Activated CD8-positive, alpha-beta T cell treated with anti-CD3 and anti-CD28 coated beads, Interleukin-2, amount 10 ng/mL, durations not matched to agents 7 days and 5 days (primary cell): ENCODE data around the gene NOTUM. TPM values are rescaled to one million over a fixed set of nuclear protein-coding genes. Genes with fewer than 3 reads are reported as not detected.

Experiments
- ATAC-seq: fragments of 150-1000 bp; cut with Tn5 transposase; one replicate; pipeline ENCODE4 v1.10.0; 2021; ENCODE audit warnings: moderate library complexity
- CTCF ChIA-PET: fragments of 350-600 bp; sonication (Branson Sonifier 250); formaldehyde crosslinking; loops from one replicate; lab custom pipeline; 2021; ENCODE audit warnings: antibody characterized with exemption; lab: Charles Lee
- POLR2A ChIA-PET: fragments of 350-600 bp; sonication (Branson Sonifier 250); formaldehyde crosslinking; loops from one replicate; lab custom pipeline; 2021; ENCODE audit warnings: antibody characterized with exemption; lab: Charles Lee
- DNase-seq: peaks from one replicate; pipeline ENCODE4 v3.0.0-alpha.2; 2020
- H3K27ac Mint-ChIP-seq: one replicate; pipeline ENCODE4 v1.8.0; 2021; ENCODE audit warnings: mild to moderate bottlenecking, mixed read lengths
- H3K27me3 Mint-ChIP-seq: one replicate; pipeline ENCODE4 v1.8.0; 2021; ENCODE audit warnings: low read depth, mixed read lengths
- H3K36me3 Mint-ChIP-seq: one replicate; pipeline ENCODE4 v1.8.0; 2021; ENCODE audit warnings: low read depth, mixed read lengths
- H3K4me1 Mint-ChIP-seq: one replicate; pipeline ENCODE4 v1.8.0; 2021; ENCODE audit warnings: low read depth, mixed read lengths
- H3K4me3 Mint-ChIP-seq: one replicate; pipeline ENCODE4 v1.8.0; 2021; ENCODE audit warnings: mild to moderate bottlenecking, mixed read lengths
- H3K9me3 Mint-ChIP-seq: one replicate; pipeline ENCODE4 v1.8.0; 2022; ENCODE audit warnings: mixed read lengths; ENCODE audit not compliant: insufficient read depth
- total RNA-seq, 2 experiments: library from RNA; stranded (reverse); gene quantifications; one replicate each; pipeline ENCODE4 v1.2.3, GENCODE V29; 2021

NOTUM gene
- total RNA-seq, 2 experiments from 2014 or later = 0.29 to 0.42 TPM

GRCh38 chr17:81906476-81907218 lies 54.3 kb downstream of the NOTUM start:
- ChIA-PET POLR2A (no interaction called here), CTCF (no interaction called here)
- Mint-ChIP-seq H3K4me3 (no peak overlapping the region), H3K27me3 (no peaks in the 10 kb centered on the region), H3K9me3 (no peaks in the 10 kb centered on the region), H3K36me3 (peaks cover 10% of the 10 kb centered on the region), H3K4me1 (peaks cover 8% of the 10 kb centered on the region), H3K27ac (no peak overlapping the region)
- no peak for ATAC-seq
- no peak for DNase-seq

- DNase-seq (no peak), ATAC-seq (no peak)
- peaks cover 5% of the 10 kb centered on the region for H3K27me3 Mint-ChIP-seq
- CTCF ChIA-PET = no interaction called here
- H3K27ac Mint-ChIP-seq = no peak overlapping the region
- POLR2A ChIA-PET = no interaction called here
- H3K9me3 Mint-ChIP-seq = no peaks in the 10 kb centered on the region
- peaks cover 12% of the 10 kb centered on the region for H3K36me3 Mint-ChIP-seq
- no peak overlapping the region for H3K4me3 Mint-ChIP-seq
- H3K4me1 Mint-ChIP-seq = peaks cover 5% of the 10 kb centered on the region
Observed at GRCh38 chr17:81905993-81906392, 55.0 kb downstream of the NOTUM start.

DNA sequence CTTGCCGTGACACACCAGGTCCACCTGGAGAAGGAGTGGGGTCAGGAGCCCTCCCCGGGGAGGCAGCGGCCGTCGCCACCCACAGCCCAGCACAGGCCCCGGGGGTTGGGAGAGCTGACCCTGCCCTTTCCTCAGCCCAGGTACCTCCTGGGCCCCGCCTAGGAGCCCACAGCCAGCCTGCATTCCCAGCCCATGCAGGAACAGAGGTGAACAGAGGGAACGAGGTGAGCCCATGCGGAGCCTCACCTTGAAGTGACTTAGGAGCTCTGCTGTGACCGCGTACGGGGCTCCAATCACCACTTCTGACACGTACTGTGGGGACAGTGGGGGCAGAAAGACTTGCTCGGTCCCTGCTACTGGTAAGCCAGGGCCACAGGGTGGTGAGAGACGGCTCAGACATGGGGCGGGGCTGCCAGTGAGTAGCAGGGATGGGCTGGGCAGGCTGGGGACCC lies 55.5 kb downstream of the NOTUM start:
- Mint-ChIP-seq H3K4me3 (no peak overlapping the region), H3K4me1 (peaks cover 5% of the 10 kb centered on the region), H3K27ac (no peak overlapping the region), H3K27me3 (peaks cover 8% of the 10 kb centered on the region), H3K36me3 (peaks cover 15% of the 10 kb centered on the region), H3K9me3 (no peaks in the 10 kb centered on the region)
- DNase-seq = no peak
- ChIA-PET CTCF (no interaction called here), POLR2A (no interaction called here)
- no peak for ATAC-seq

- ChIA-PET CTCF (no interaction called here), POLR2A (no interaction called here)
- no peaks in the 10 kb centered on the region for H3K9me3 Mint-ChIP-seq
- no peak overlapping the region for H3K4me3 Mint-ChIP-seq
- DNase-seq (no peak), ATAC-seq (no peak)
- H3K27me3 Mint-ChIP-seq = peaks cover 8% of the 10 kb centered on the region
- peaks cover 2% of the 10 kb centered on the region for H3K4me1 Mint-ChIP-seq
- no peak overlapping the region for H3K27ac Mint-ChIP-seq
- H3K36me3 Mint-ChIP-seq = peaks cover 21% of the 10 kb centered on the region
Observed at GRCh38 chr17:81904600-81905423, 56.2 kb downstream of the NOTUM start.

DNA sequence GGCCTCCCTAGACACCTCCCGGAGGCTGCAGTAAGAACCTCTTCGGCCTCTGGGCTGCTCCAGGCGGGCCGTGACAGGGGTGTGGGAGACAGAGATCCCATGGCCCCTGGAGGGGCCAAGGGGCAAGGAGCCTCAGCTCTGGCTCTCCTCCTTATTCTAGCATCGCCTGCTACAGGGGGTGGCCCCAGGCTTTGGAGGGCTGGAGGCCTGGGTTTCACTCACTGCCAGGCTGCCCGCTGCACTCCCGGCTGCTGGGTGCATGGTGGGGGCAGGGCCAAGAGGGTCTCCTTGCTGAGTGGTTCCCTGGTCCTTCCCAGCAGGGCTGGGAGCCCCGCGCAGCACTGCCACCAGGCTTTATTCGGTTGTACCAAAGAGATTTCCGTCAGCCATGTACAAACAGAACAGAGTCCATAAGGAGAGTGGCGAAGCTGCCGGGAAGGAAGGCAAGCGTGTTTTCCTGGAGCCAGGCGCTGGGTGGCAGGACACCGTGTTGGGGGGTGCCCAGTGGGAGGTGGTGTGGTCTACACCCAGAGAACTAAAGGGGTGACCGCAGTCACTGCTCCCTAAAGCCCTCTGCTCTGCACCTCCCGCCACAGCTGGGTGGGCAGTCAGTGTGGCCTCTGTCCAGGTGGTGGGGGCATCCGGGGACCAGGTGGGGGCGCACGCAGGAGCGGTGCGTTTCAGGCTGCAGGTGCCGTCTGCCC lies 56.9 kb downstream of the NOTUM start:
- peaks cover 8% of the 10 kb centered on the region for H3K27me3 Mint-ChIP-seq
- H3K4me3 Mint-ChIP-seq = no peak overlapping the region
- no peak overlapping the region for H3K27ac Mint-ChIP-seq
- POLR2A ChIA-PET = no interaction called here
- H3K36me3 Mint-ChIP-seq = peaks cover 19% of the 10 kb centered on the region
- no peak for ATAC-seq
- no peaks in the 10 kb centered on the region for H3K4me1 Mint-ChIP-seq
- CTCF ChIA-PET = no interaction called here
- no peaks in the 10 kb centered on the region for H3K9me3 Mint-ChIP-seq
- DNase-seq = no peak

GRCh38 chr17:81903415-81903831 lies 57.6 kb downstream of the NOTUM start:
- no peak overlapping the region for H3K27ac Mint-ChIP-seq

GRCh38 chr17:81902653-81903414 lies 58.2 kb downstream of the NOTUM start:
- ATAC-seq (peak; percentile 47), DNase-seq (no peak)
- H3K4me1 Mint-ChIP-seq = no peaks in the 10 kb centered on the region
- CTCF ChIA-PET = no interaction called here
- no peaks in the 10 kb centered on the region for H3K9me3 Mint-ChIP-seq
- no peak overlapping the region for H3K4me3 Mint-ChIP-seq
- peaks cover 17% of the 10 kb centered on the region for H3K36me3 Mint-ChIP-seq
- POLR2A ChIA-PET = no interaction called here
- no peak overlapping the region for H3K27ac Mint-ChIP-seq
- peaks cover 8% of the 10 kb centered on the region for H3K27me3 Mint-ChIP-seq

More at GRCh38 chr17:81903415-81903831, 57.6 kb downstream of the NOTUM start:
- no peaks in the 10 kb centered on the region for H3K9me3 Mint-ChIP-seq
- no peak for ATAC-seq
- DNase-seq = no peak
- H3K4me1 Mint-ChIP-seq = no peaks in the 10 kb centered on the region
- ChIA-PET CTCF (no interaction called here), POLR2A (no interaction called here)
- peaks cover 8% of the 10 kb centered on the region for H3K27me3 Mint-ChIP-seq
- H3K36me3 Mint-ChIP-seq = peaks cover 17% of the 10 kb centered on the region
- H3K4me3 Mint-ChIP-seq = no peak overlapping the region

Other genes starting within 250 kb of the NOTUM start
- gene SLC25A10, start 248.9 kb downstream of the NOTUM start, total RNA-seq = 10 to 100 TPM; 39.2 to 40.4 TPM
- gene GCGR, start 157.0 kb downstream of the NOTUM start, total RNA-seq = not detected
- gene MCRIP1, start 127.9 kb downstream of the NOTUM start, total RNA-seq = 10 to 100 TPM; 42.3 to 43.0 TPM
- not detected for gene PPP1R27, start 126.1 kb downstream of the NOTUM start, total RNA-seq
- 100 to 1,000 TPM; 474 to 498 TPM for gene P4HB, start 100.7 kb downstream of the NOTUM start, total RNA-seq
- gene ARHGDIA, start 89.8 kb downstream of the NOTUM start, total RNA-seq = 100 to 1,000 TPM; 756 to 778 TPM
- 100 to 1,000 TPM; 269 to 273 TPM for gene ALYREF, start 69.6 kb downstream of the NOTUM start, total RNA-seq
- gene ANAPC11, start 69.5 kb downstream of the NOTUM start, total RNA-seq = 100 to 1,000 TPM; 122 TPM
- gene NPB, start 58.9 kb downstream of the NOTUM start, total RNA-seq = under 1 TPM; 0.18 to 0.55 TPM
- gene PCYT2, start 49.8 kb downstream of the NOTUM start, total RNA-seq = 10 to 100 TPM; 48.6 to 50.4 TPM
- 10 to 100 TPM; 55.0 to 63.4 TPM for gene SIRT7, start 43.0 kb downstream of the NOTUM start, total RNA-seq
- 10 to 100 TPM; 14.0 to 16.5 TPM for gene MAFG, start 33.5 kb downstream of the NOTUM start, total RNA-seq
- 10 to 100 TPM; 35.5 to 38.1 TPM for gene PYCR1, start 23.9 kb downstream of the NOTUM start, total RNA-seq
- gene MYADML2, start 14.0 kb downstream of the NOTUM start, total RNA-seq = not detected
- 10 to 100 TPM; 27.0 to 33.7 TPM for gene ASPSCR1, start 16.4 kb upstream of the NOTUM start, total RNA-seq
- 10 to 100 TPM; 86.7 to 87.7 TPM for gene CENPX, start 61.7 kb upstream of the NOTUM start, total RNA-seq
- 10 to 100 TPM; 58.3 to 58.9 TPM for gene LRRC45, start 62.1 kb upstream of the NOTUM start, total RNA-seq
- gene RAC3, start 70.5 kb upstream of the NOTUM start, total RNA-seq = 10 to 100 TPM; 12.9 to 13.1 TPM
- 100 to 1,000 TPM; 141 TPM for gene DCXR, start 76.5 kb upstream of the NOTUM start, total RNA-seq
- gene RFNG, start 90.6 kb upstream of the NOTUM start, total RNA-seq = 10 to 100 TPM; 19.4 to 20.8 TPM
- gene GPS1, start 90.7 kb upstream of the NOTUM start, total RNA-seq = 100 to 1,000 TPM in 1 of 2 experiments, 10 to 100 TPM in 1; 97.6 to 104 TPM
- 100 to 1,000 TPM; 126 to 127 TPM for gene DUS1L, start 104.6 kb upstream of the NOTUM start, total RNA-seq
- gene FASN, start 137.0 kb upstream of the NOTUM start, total RNA-seq = 100 to 1,000 TPM; 255 to 261 TPM